ENCODE results near the gene CACNA2D3.

The CACNA2D3 gene

GRCh38 chr3:54837964-54838363, 715.6 kb downstream of the CACNA2D3 start:
- TF ChIP-seq POLR2A (IDR thresholded peaks at IDR 0.05; ENCODE audit: low read length), result no peak
- no peak for TF ChIP-seq GATA1 (IDR thresholded peaks at IDR 0.05; ENCODE audit: low read depth, low read length)
- DNase-seq, result no peak

GRCh38 chr3:54841471-54841870, 719.1 kb downstream of the CACNA2D3 start:
- no peak for TF ChIP-seq POLR2A (IDR thresholded peaks at IDR 0.05; ENCODE audit: low read length)
- TF ChIP-seq GATA1 (IDR thresholded peaks at IDR 0.05; ENCODE audit: low read depth, low read length), result no peak
- DNase-seq, result no peak

GRCh38 chr3:54843352-54843751, 721.0 kb downstream of the CACNA2D3 start:
- TF ChIP-seq POLR2A (IDR thresholded peaks at IDR 0.05; ENCODE audit: low read length), result no peak
- TF ChIP-seq GATA1 (IDR thresholded peaks at IDR 0.05; ENCODE audit: low read depth, low read length), result no peak
- no peak for DNase-seq

- TF ChIP-seq GATA1 (IDR thresholded peaks at IDR 0.05; ENCODE audit: low read depth, low read length), result no peak
- TF ChIP-seq POLR2A (IDR thresholded peaks at IDR 0.05; ENCODE audit: low read length), result no peak
- DNase-seq, result no peak
Measured at GRCh38 chr3:54844211-54844610, 721.9 kb downstream of the CACNA2D3 start.

- TF ChIP-seq GATA1 (IDR thresholded peaks at IDR 0.05; ENCODE audit: low read depth, low read length) (no peak), POLR2A (IDR thresholded peaks at IDR 0.05; ENCODE audit: low read length) (no peak)
- no peak for DNase-seq
Measured at GRCh38 chr3:54845011-54845410, 722.7 kb downstream of the CACNA2D3 start.

GRCh38 chr3:54845551-54845950, 723.2 kb downstream of the CACNA2D3 start:
- TF ChIP-seq POLR2A (IDR thresholded peaks at IDR 0.05; ENCODE audit: low read length) (no peak), GATA1 (IDR thresholded peaks at IDR 0.05; ENCODE audit: low read depth, low read length) (no peak)
- no peak for DNase-seq

GRCh38 chr3:54846119-54846518, 723.8 kb downstream of the CACNA2D3 start:
- no peak for DNase-seq
- TF ChIP-seq GATA1 (IDR thresholded peaks at IDR 0.05; ENCODE audit: low read depth, low read length) (no peak), POLR2A (IDR thresholded peaks at IDR 0.05; ENCODE audit: low read length) (no peak)

GRCh38 chr3:54847361-54847760, 725.0 kb downstream of the CACNA2D3 start:
- TF ChIP-seq GATA1 (IDR thresholded peaks at IDR 0.05; ENCODE audit: low read depth, low read length) (no peak), POLR2A (IDR thresholded peaks at IDR 0.05; ENCODE audit: low read length) (no peak)
- DNase-seq, result no peak

GRCh38 chr3:54849360-54849759, 727.0 kb downstream of the CACNA2D3 start:
- TF ChIP-seq POLR2A (IDR thresholded peaks at IDR 0.05; ENCODE audit: low read length), result no peak
- TF ChIP-seq GATA1 (IDR thresholded peaks at IDR 0.05; ENCODE audit: low read depth, low read length), result no peak
- DNase-seq, result no peak

- TF ChIP-seq GATA1 (IDR thresholded peaks at IDR 0.05; ENCODE audit: low read depth, low read length) (no peak), POLR2A (IDR thresholded peaks at IDR 0.05; ENCODE audit: low read length) (no peak)
- no peak for DNase-seq
Measured at GRCh38 chr3:54850484-54851018, 728.2 kb downstream of the CACNA2D3 start.

- DNase-seq, result peak; percentile 37 to 60
- TF ChIP-seq GATA1 (IDR thresholded peaks at IDR 0.05; ENCODE audit: low read depth, low read length), result no peak
- TF ChIP-seq POLR2A (IDR thresholded peaks at IDR 0.05; ENCODE audit: low read length), result no peak
Measured at GRCh38 chr3:54853573-54854404, 731.4 kb downstream of the CACNA2D3 start.

GRCh38 chr3:54856271-54856670, 733.9 kb downstream of the CACNA2D3 start:
- TF ChIP-seq GATA1 (IDR thresholded peaks at IDR 0.05; ENCODE audit: low read depth, low read length), result no peak
- no peak for TF ChIP-seq POLR2A (IDR thresholded peaks at IDR 0.05; ENCODE audit: low read length)
- DNase-seq, result no peak

GRCh38 chr3:54857343-54857742, 735.0 kb downstream of the CACNA2D3 start:
- no peak for DNase-seq
- TF ChIP-seq GATA1 (IDR thresholded peaks at IDR 0.05; ENCODE audit: low read depth, low read length), result no peak
- no peak for TF ChIP-seq POLR2A (IDR thresholded peaks at IDR 0.05; ENCODE audit: low read length)

- no peak for DNase-seq
- TF ChIP-seq POLR2A (IDR thresholded peaks at IDR 0.05; ENCODE audit: low read length) (no peak), GATA1 (IDR thresholded peaks at IDR 0.05; ENCODE audit: low read depth, low read length) (no peak)
Measured at GRCh38 chr3:54858093-54858785, 735.9 kb downstream of the CACNA2D3 start.
